ENCODE data around the gene CDH4.

CDH4 gene

DNA sequence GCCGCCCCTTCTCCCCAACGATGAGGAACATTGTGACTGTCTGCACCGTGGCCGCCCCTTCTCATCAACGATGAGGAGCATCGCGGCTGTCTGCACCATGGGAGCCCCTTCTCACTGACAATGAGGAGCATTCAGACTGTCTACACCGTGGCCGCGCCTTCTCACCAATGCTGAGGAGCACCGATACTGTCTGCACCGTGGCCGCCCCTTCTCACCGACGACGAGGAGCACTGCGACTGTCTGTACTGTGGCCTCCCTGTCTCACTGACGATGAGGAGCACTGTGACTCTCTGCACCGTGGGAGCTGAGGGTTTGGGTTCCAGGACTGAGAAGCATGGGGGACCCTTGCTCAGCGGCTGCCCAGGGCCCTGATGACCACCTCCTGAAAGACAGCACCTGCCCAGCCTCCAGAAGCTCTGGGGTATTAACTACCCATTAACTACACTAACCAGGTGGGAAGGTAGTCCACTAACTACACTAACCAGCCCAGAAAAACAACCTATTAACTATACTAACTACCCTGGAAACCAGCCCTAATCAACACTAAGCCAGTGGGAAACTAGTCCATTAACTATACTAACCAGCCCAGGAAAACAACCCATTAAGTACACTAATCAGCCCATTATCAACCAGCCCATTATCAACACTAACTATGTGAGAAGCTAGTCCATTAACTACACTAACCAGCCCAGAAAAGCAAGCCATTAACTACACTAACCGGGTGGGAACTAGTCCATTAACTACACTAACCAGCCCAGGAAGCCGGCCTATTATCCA, 696.7 kb downstream of the CDH4 start:
- H3K4me3 Mint-ChIP-seq = no peak overlapping the region
- no peak overlapping the region for H3K27ac Mint-ChIP-seq (ENCODE audit: low read depth)
- H3K4me1 Mint-ChIP-seq = no peaks in the 10 kb centered on the region
- DNase-seq (ENCODE audit: low spot score in 2 of 2) = no peak
- ATAC-seq (replicated peaks; ENCODE audit: extremely low read depth, poor library complexity, severe bottlenecking) = no peak
- H3K36me3 Mint-ChIP-seq (ENCODE audit: insufficient read depth) = peaks cover 4% of the 10 kb centered on the region
- peaks cover 10% of the 10 kb centered on the region for H3K27me3 Mint-ChIP-seq
- H3K9me3 Mint-ChIP-seq = no peaks in the 10 kb centered on the region

DNA sequence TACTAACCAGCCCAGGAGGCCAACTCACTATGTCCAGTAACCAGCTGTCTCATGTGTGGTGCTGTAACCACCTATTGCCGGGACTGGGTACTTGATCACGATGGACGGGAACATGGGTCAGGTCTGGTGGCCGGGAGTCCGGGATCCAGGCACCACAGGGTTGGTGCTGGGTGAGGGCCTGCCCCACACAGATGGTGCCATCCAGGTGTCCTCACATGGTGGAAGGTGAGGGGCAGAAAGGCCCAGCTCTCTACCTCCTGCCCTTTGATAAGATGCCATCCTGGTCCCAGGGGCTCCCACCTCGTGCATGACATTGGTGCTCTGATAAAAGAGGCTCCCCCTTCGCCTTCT, 697.3 kb downstream of the CDH4 start:
- no peak overlapping the region for H3K27ac Mint-ChIP-seq (ENCODE audit: low read depth)
- ATAC-seq (replicated peaks; ENCODE audit: extremely low read depth, poor library complexity, severe bottlenecking) (no peak), DNase-seq (ENCODE audit: low spot score in 2 of 2) (no peak)
- H3K4me1 Mint-ChIP-seq = no peaks in the 10 kb centered on the region
- H3K27me3 Mint-ChIP-seq = peaks cover 12% of the 10 kb centered on the region
- peaks cover 4% of the 10 kb centered on the region for H3K36me3 Mint-ChIP-seq (ENCODE audit: insufficient read depth)
- H3K9me3 Mint-ChIP-seq = no peaks in the 10 kb centered on the region
- H3K4me3 Mint-ChIP-seq = no peak overlapping the region

DNA sequence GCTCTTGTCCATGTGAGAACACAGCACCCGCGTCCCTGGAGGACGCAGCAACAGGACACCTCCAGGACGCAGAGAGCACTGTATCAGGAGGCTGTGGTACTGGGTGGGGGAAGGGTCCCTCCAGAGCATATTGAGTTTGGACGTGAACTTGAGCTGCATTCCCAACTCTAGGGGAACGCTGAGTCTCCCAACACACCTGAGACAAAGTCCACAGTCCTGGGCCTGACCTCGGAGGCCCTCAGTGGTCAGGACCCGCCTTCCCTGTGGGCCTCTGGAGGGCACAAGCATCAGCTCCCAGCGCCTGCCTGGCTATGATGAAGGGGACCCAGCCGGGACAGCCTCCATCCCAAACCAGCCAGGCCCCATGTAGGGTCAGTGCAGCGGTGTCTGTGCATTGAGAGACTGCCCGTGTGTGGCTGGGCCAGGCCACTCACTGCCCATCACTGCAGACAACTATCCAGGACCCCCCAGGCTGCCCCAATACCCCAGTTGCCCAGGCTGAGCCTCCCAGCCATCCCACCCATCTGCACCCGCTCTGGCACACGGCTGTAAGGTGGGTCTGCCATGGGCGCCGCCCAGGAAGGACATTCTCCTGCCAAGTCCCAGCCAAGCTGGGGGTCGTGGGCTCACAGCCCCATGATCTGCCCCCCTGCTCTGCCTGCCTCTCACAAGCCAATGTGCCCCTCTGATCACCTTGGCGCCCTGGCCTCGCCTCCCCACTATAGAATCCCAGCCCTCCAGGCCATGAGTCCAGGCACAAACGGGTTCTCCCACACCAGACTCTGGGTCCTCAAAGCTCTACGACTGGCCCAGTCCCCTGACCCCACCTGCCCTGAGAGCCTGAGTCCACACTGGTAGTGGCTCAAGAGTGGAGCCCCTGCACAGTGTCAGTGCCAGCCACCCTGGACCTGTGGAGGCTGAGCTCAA, 697.9 kb downstream of the CDH4 start:
- H3K4me3 Mint-ChIP-seq = no peak overlapping the region
- no peaks in the 10 kb centered on the region for H3K4me1 Mint-ChIP-seq
- H3K36me3 Mint-ChIP-seq (ENCODE audit: insufficient read depth) = peaks cover 4% of the 10 kb centered on the region
- peaks cover 19% of the 10 kb centered on the region for H3K27me3 Mint-ChIP-seq
- no peak overlapping the region for H3K27ac Mint-ChIP-seq (ENCODE audit: low read depth)
- DNase-seq (ENCODE audit: low spot score in 2 of 2) (peak in 1 of 2 donors; percentile 7), ATAC-seq (replicated peaks; ENCODE audit: extremely low read depth, poor library complexity, severe bottlenecking) (no peak)
- no peaks in the 10 kb centered on the region for H3K9me3 Mint-ChIP-seq

DNA sequence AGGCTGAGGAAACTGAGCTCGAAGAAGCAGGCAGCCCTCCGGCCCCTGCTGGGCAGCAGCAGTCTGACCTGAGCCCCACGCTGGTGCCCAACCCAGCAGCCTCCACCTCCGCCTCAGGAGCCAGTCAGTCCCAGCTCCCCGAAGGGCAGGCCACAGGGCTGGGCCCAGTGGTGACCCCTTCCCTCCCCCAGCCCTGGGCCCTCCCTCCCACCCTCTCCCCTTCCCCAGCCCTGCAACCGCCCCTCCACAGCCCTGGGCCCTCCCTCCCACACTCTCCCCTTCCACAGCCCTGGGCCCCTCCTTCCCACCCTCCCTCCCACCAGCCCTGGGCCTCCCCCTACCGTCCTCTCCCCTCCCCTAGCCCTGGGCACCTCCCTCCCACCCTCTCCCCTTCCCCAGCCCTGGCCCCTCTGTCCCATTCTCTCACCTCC, 698.6 kb downstream of the CDH4 start:
- DNase-seq (ENCODE audit: low spot score in 2 of 2) = no peak
- no peaks in the 10 kb centered on the region for H3K4me1 Mint-ChIP-seq
- no peak overlapping the region for H3K4me3 Mint-ChIP-seq
- H3K36me3 Mint-ChIP-seq (ENCODE audit: insufficient read depth) = no peaks in the 10 kb centered on the region
- no peaks in the 10 kb centered on the region for H3K9me3 Mint-ChIP-seq
- no peak for ATAC-seq (replicated peaks; ENCODE audit: extremely low read depth, poor library complexity, severe bottlenecking)
- no peak overlapping the region for H3K27ac Mint-ChIP-seq (ENCODE audit: low read depth)
- peaks cover 23% of the 10 kb centered on the region for H3K27me3 Mint-ChIP-seq

- peaks cover 23% of the 10 kb centered on the region for H3K27me3 Mint-ChIP-seq
- no peaks in the 10 kb centered on the region for H3K36me3 Mint-ChIP-seq (ENCODE audit: insufficient read depth)
- ATAC-seq (replicated peaks; ENCODE audit: extremely low read depth, poor library complexity, severe bottlenecking) (no peak), DNase-seq (ENCODE audit: low spot score in 2 of 2) (no peak)
- no peak overlapping the region for H3K27ac Mint-ChIP-seq (ENCODE audit: low read depth)
- H3K9me3 Mint-ChIP-seq = no peaks in the 10 kb centered on the region
- no peaks in the 10 kb centered on the region for H3K4me1 Mint-ChIP-seq
- H3K4me3 Mint-ChIP-seq = no peak overlapping the region
Measured at GRCh38 chr20:61951695-61952533, 699.9 kb downstream of the CDH4 start.

- Mint-ChIP-seq H3K9me3 (no peaks in the 10 kb centered on the region), H3K27me3 (peaks cover 23% of the 10 kb centered on the region), H3K4me1 (no peaks in the 10 kb centered on the region), H3K4me3 (no peak overlapping the region), H3K27ac (ENCODE audit: low read depth) (no peak overlapping the region), H3K36me3 (ENCODE audit: insufficient read depth) (no peaks in the 10 kb centered on the region)
- ATAC-seq (replicated peaks; ENCODE audit: extremely low read depth, poor library complexity, severe bottlenecking) = no peak
- DNase-seq (ENCODE audit: low spot score in 2 of 2) = no peak
Measured at GRCh38 chr20:61953037-61954021, 701.3 kb downstream of the CDH4 start.

- ATAC-seq (replicated peaks; ENCODE audit: extremely low read depth, poor library complexity, severe bottlenecking) = no peak
- no peaks in the 10 kb centered on the region for H3K9me3 Mint-ChIP-seq
- no peak overlapping the region for H3K4me3 Mint-ChIP-seq
- no peak overlapping the region for H3K27ac Mint-ChIP-seq (ENCODE audit: low read depth)
- no peaks in the 10 kb centered on the region for H3K4me1 Mint-ChIP-seq
- DNase-seq (ENCODE audit: low spot score in 2 of 2) = peak in 1 of 2 donors; percentile 11
- peaks cover 23% of the 10 kb centered on the region for H3K27me3 Mint-ChIP-seq
- no peaks in the 10 kb centered on the region for H3K36me3 Mint-ChIP-seq (ENCODE audit: insufficient read depth)
Measured at GRCh38 chr20:61954276-61955021, 702.4 kb downstream of the CDH4 start.

DNA sequence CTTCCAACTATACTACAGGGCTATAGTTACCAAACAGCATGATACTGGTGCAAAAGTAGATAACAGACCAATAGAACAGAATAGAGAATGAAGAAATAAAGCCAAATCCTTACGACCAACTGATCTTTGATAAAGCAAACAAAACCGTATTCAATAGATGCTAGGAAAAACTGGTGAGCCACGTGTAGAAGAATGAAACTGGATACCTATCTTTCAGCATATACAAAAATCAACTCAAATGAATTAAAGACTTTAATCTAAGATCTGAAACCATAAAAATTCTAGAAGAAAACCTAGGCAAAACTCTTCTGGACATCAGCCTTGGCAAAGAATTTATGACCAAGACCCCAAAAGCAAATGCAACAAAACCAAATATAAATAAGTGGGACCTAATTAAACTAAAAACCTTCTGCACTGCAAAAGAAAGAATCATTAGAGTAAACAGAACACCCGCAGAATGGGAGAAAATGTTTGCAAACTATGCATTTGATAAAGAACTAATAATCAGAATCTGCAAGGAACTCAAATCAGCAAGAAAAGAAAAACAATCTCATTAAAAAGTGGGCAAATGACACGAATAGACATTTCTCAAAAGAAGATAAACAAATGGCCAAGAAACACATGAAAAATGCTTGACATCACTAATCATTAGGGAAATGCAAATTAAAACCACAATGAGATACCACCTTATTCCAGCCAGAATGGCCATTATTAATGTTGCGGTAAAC, 703.8 kb downstream of the CDH4 start:
- DNase-seq (ENCODE audit: low spot score in 2 of 2) (no peak), ATAC-seq (replicated peaks; ENCODE audit: extremely low read depth, poor library complexity, severe bottlenecking) (no peak)
- H3K4me1 Mint-ChIP-seq = no peaks in the 10 kb centered on the region
- peaks cover 23% of the 10 kb centered on the region for H3K27me3 Mint-ChIP-seq
- H3K36me3 Mint-ChIP-seq (ENCODE audit: insufficient read depth) = no peaks in the 10 kb centered on the region
- no peak overlapping the region for H3K27ac Mint-ChIP-seq (ENCODE audit: low read depth)
- no peak overlapping the region for H3K4me3 Mint-ChIP-seq
- no peaks in the 10 kb centered on the region for H3K9me3 Mint-ChIP-seq

GRCh38 chr20:61956396-61957342, 704.6 kb downstream of the CDH4 start:
- H3K9me3 Mint-ChIP-seq = no peaks in the 10 kb centered on the region
- H3K27me3 Mint-ChIP-seq = peaks cover 23% of the 10 kb centered on the region
- H3K36me3 Mint-ChIP-seq (ENCODE audit: insufficient read depth) = no peaks in the 10 kb centered on the region
- H3K4me3 Mint-ChIP-seq = no peak overlapping the region
- DNase-seq (ENCODE audit: low spot score in 2 of 2) (no peak), ATAC-seq (replicated peaks; ENCODE audit: extremely low read depth, poor library complexity, severe bottlenecking) (no peak)
- no peaks in the 10 kb centered on the region for H3K4me1 Mint-ChIP-seq
- H3K27ac Mint-ChIP-seq (ENCODE audit: low read depth) = no peak overlapping the region

Data from central memory CD8-positive, alpha-beta T cell (primary cell).